Adipocyte (in vitro differentiated cells): ENCODE results near the gene SSTR1.
"Not testable (repeated sequence)": the region's sequence is repeated elsewhere in the genome, so short reads cannot be mapped to it uniquely, and the experiment has no call there.

Source experiments
- DNase-seq: peaks from one replicate; pipeline ENCODE4 v3.0.0-alpha.2; 2015; ENCODE audit warnings: low read depth
- H3K27me3 ChIP-seq: replicated peaks from 2 replicates; pipeline ENCODE4 v1.7.0; 2013; ENCODE audit warnings: mild to moderate bottlenecking, low read length, moderate library complexity; ENCODE audit not compliant: control insufficient read depth, insufficient read depth
- H3K36me3 ChIP-seq: 2 replicates; pipeline ENCODE4 v1.7.0; 2013; ENCODE audit warnings: low read length, mild to moderate bottlenecking, moderate library complexity; ENCODE audit not compliant: control insufficient read depth, insufficient read depth, severe bottlenecking
- H3K4me1 ChIP-seq: 2 replicates; pipeline ENCODE4 v1.7.0; 2013; ENCODE audit warnings: mild to moderate bottlenecking, low read length, moderate library complexity; ENCODE audit not compliant: control insufficient read depth, insufficient read depth
- H3K4me3 ChIP-seq: 2 replicates; pipeline ENCODE4 v1.7.0; 2013; ENCODE audit warnings: mild to moderate bottlenecking, low read length, moderate library complexity
- H3K9ac ChIP-seq: 2 replicates; pipeline ENCODE4 v1.7.0; 2013; ENCODE audit warnings: mild to moderate bottlenecking, low read length, moderate library complexity
- H3K9me3 ChIP-seq: 2 replicates; pipeline ENCODE4 v1.7.0; 2013; ENCODE audit warnings: mild to moderate bottlenecking, low read length, moderate library complexity; ENCODE audit not compliant: control insufficient read depth

SSTR1 gene

GRCh38 chr14:38189930-38190726 lies 17.6 kb upstream of the SSTR1 start:
- Histone ChIP-seq H3K36me3 (no peaks in the 10 kb centered on the region), H3K4me1 (no peaks in the 10 kb centered on the region), H3K4me3 (no peak overlapping the region), H3K9me3 (no peaks in the 10 kb centered on the region), H3K27me3 (peaks cover 11% of the 10 kb centered on the region), H3K9ac (no peak overlapping the region)
- DNase-seq, result no peak

DNA sequence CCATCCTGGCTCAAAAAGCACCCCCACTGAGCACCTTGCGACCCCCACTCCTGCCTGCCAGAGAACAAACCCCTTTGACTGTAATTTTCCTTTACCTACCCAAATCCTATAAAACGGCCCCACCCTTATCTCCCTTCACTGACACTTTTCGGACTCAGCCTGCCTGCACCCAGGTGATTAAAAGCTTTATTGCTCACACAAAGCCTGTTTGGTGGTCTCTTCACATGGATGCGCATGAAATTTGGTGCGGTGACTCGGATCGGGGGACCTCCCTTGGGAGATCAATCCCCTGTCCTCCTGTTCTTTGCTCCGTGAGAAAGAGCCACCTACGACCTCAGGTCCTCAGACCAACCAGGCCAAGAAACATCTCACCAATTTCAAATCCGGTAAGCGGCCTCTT lies 16.9 kb upstream of the SSTR1 start:
- not testable (repeated sequence) for H3K9me3 ChIP-seq, H3K9ac ChIP-seq, H3K4me1 ChIP-seq, H3K4me3 ChIP-seq, DNase-seq, H3K36me3 ChIP-seq
- peaks cover 11% of the 10 kb centered on the region for H3K27me3 ChIP-seq

- DNase-seq, H3K4me3 ChIP-seq, H3K9me3 ChIP-seq, H3K36me3 ChIP-seq, H3K27me3 ChIP-seq, H3K9ac ChIP-seq, H3K4me1 ChIP-seq: not testable (repeated sequence)
These were observed 16.2 kb upstream of the SSTR1 start for GRCh38 chr14:38191491-38191890.

- no peaks in the 10 kb centered on the region for H3K9me3 ChIP-seq
- no peaks in the 10 kb centered on the region for H3K27me3 ChIP-seq
- peak overlapping the region; percentile 5 for H3K9ac ChIP-seq
- DNase-seq, result peak; percentile 80
- no peaks in the 10 kb centered on the region for H3K4me1 ChIP-seq
- no peak overlapping the region for H3K4me3 ChIP-seq
- H3K36me3 ChIP-seq, result no peaks in the 10 kb centered on the region
These were observed 10.5 kb upstream of the SSTR1 start for GRCh38 chr14:38197001-38197783.

GRCh38 chr14:38197784-38198335 lies 9.8 kb upstream of the SSTR1 start:
- no peak overlapping the region for H3K4me3 ChIP-seq
- no peaks in the 10 kb centered on the region for H3K4me1 ChIP-seq
- H3K9ac ChIP-seq, result peak overlapping the region; percentile 5
- H3K9me3 ChIP-seq, result no peaks in the 10 kb centered on the region
- no peaks in the 10 kb centered on the region for H3K36me3 ChIP-seq
- no peaks in the 10 kb centered on the region for H3K27me3 ChIP-seq
- no peak for DNase-seq

DNA sequence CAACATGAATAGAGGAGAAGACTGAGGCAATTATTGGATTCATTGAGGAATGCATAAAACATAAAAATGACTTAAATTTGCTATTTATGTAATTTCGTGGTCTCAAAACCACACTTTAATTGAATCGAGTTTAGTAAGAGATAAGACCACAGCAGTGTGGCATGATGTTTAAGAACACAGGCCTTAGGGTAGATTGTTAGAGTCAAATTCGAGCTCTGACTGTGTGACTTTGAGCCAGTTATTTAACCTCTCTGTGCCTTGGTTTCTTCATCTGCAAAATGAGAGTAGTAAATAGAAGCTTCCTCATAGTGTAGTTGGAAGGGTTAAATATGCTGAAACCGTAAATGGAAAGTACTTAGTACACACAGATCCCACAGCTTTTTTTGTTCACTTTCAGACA lies 9.3 kb upstream of the SSTR1 start:
- H3K4me1 ChIP-seq, result no peaks in the 10 kb centered on the region
- no peaks in the 10 kb centered on the region for H3K9me3 ChIP-seq
- H3K4me3 ChIP-seq, result no peak overlapping the region
- DNase-seq, result no peak
- H3K9ac ChIP-seq, result no peak overlapping the region
- no peaks in the 10 kb centered on the region for H3K27me3 ChIP-seq
- H3K36me3 ChIP-seq, result no peaks in the 10 kb centered on the region

GRCh38 chr14:38199076-38199475 lies 8.6 kb upstream of the SSTR1 start:
- H3K9ac ChIP-seq, result no peak overlapping the region
- no peaks in the 10 kb centered on the region for H3K27me3 ChIP-seq
- no peak overlapping the region for H3K4me3 ChIP-seq
- no peaks in the 10 kb centered on the region for H3K9me3 ChIP-seq
- no peak for DNase-seq
- no peaks in the 10 kb centered on the region for H3K36me3 ChIP-seq
- no peaks in the 10 kb centered on the region for H3K4me1 ChIP-seq

- Histone ChIP-seq H3K9ac (no peak overlapping the region), H3K4me1 (no peaks in the 10 kb centered on the region), H3K4me3 (no peak overlapping the region), H3K36me3 (no peaks in the 10 kb centered on the region), H3K27me3 (no peaks in the 10 kb centered on the region), H3K9me3 (no peaks in the 10 kb centered on the region)
- no peak for DNase-seq
These were observed 8.0 kb upstream of the SSTR1 start for GRCh38 chr14:38199739-38200138.

DNA sequence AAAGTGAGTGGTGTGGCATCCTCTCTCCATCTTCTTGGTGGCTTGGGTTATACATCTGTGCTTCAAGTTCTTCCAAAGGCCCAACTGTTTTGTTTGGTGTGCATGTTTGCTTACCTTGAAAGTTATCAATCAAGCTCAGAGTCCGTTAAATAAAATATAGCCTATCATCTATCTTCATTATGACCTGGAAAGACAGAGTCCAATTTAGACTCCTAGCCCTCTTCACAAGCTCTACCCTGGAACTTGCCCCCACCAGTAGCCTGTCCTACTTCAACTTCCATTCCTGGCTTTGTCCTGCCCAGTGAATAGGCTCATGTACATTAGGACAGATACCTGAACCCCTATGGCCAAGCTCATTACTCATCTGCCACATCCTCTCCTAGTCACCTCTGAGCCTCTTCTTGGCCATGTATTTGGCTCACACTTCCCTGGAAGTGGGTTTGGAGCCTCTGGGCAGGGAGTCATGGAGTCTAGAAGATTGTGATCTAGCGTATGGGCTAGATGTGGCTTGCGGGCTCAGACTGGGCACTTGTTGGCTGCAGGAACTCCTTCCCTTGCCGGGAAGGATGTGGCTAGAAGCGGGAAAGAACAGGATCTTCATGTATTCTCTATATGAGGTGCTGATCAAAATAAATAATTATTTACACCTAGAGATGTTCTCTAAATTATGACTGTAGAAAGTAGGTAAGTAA lies 6.4 kb upstream of the SSTR1 start:
- no peak overlapping the region for H3K4me3 ChIP-seq
- DNase-seq, result no peak
- H3K36me3 ChIP-seq, result no peaks in the 10 kb centered on the region
- no peaks in the 10 kb centered on the region for H3K4me1 ChIP-seq
- no peak overlapping the region for H3K9ac ChIP-seq
- no peaks in the 10 kb centered on the region for H3K27me3 ChIP-seq
- H3K9me3 ChIP-seq, result peaks cover 5% of the 10 kb centered on the region

DNA sequence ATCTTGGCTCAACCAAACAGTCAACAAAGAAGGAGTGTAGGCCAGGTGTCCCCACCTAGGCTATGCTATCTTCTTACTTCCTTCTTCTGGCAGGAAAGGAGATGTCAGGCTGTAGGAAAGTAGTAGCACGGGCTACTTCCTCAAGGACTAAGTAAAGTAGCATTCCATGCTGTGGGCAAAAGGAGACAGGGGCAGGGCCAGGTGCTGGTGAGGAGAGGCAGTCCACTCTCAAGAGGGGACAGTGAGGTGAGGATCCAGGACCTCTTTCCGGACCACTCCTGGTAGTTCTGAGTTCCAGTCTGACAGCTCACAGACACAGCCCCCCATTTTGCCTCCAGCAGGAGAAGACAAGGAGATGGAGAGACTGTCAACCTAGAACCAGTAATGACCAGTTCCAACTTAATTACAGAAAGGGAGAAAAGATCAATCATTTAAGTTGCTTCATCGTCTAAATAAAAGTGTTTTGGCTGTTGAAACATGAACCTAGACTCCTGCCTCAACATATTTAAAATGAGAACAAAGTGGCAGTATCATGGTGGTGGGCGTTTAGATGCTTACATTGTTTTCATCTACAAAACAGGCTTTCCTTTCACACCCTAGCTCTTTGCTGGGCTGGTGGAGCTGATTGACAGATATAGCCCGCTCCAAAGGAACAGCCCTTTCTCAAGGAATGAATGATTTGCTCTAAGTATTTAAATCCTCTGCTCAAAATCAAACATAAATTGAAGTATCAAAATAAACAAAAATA lies 5.1 kb upstream of the SSTR1 start:
- Histone ChIP-seq H3K27me3 (peaks cover 10% of the 10 kb centered on the region), H3K4me3 (no peak overlapping the region), H3K4me1 (no peaks in the 10 kb centered on the region), H3K9ac (no peak overlapping the region), H3K9me3 (peaks cover 5% of the 10 kb centered on the region), H3K36me3 (no peaks in the 10 kb centered on the region)
- DNase-seq, result peak; percentile 6
